Fibroblast of villous mesenchyme (primary cell): Measurements from ENCODE around the gene NINJ1. TPM values are rescaled to one million over a fixed set of nuclear protein-coding genes. Genes with fewer than 3 reads are reported as not detected.

Experiments used
- DNase-seq: peaks from one replicate; pipeline ENCODE4 v3.0.0-alpha.2; 2010; ENCODE audit warnings: low read depth
- H3K4me3 ChIP-seq: 2 replicates; pipeline ENCODE4 v1.5.1; 2011; ENCODE audit warnings: low read depth, mild to moderate bottlenecking, low read length
- CTCF ChIP-seq: IDR thresholded peaks from 2 replicates; pipeline ENCODE4 v1.5.1; 2012; ENCODE audit warnings: low read depth, mild to moderate bottlenecking, low read length; ENCODE audit not compliant: insufficient read depth
- total RNA-seq: library from RNA; depleted of rRNA; stranded (reverse); fragments of >200 nt; gene quantifications from 2 replicates; pipeline ENCODE4 v1.2.3, GENCODE V29; 2012

NINJ1 gene
- total RNA-seq, result 30.3 and 33.7 TPM in 2 replicates

- peak within 1 kb of the TSS; percentile 78 for H3K4me3 ChIP-seq
- peak; percentile 71 for DNase-seq
- TF ChIP-seq CTCF, result no peak
Observed at GRCh38 chr9:93134015-93134739, at the start of gene NINJ1. Gene NINJ1 (minus strand): TSS chr9:93134251. CDS start chr9:93134217, 34 bp downstream.

GRCh38 chr9:93183131-93183662 lies 49.1 kb upstream of the NINJ1 start:
- no peak for DNase-seq
- H3K4me3 ChIP-seq, result no peak overlapping the region
- TF ChIP-seq CTCF, result no peak

GRCh38 chr9:93182572-93182971 lies 48.5 kb upstream of the NINJ1 start:
- DNase-seq, result no peak
- H3K4me3 ChIP-seq, result no peak overlapping the region
- no peak for TF ChIP-seq CTCF

- TF ChIP-seq CTCF, result no peak
- no peak for DNase-seq
- no peak overlapping the region for H3K4me3 ChIP-seq
Observed at GRCh38 chr9:93181672-93182435, 47.8 kb upstream of the NINJ1 start.

- no peak for DNase-seq
- no peak for TF ChIP-seq CTCF
Observed at GRCh38 chr9:93180938-93181337, 46.9 kb upstream of the NINJ1 start.

GRCh38 chr9:93178851-93179786 lies 45.1 kb upstream of the NINJ1 start:
- no peak for DNase-seq
- TF ChIP-seq CTCF, result no peak
- no peak overlapping the region for H3K4me3 ChIP-seq

More at GRCh38 chr9:93180938-93181337, 46.9 kb upstream of the NINJ1 start:
- no peak overlapping the region for H3K4me3 ChIP-seq
